Measurements from ENCODE around the gene ALPK1.

The ALPK1 gene

DNA sequence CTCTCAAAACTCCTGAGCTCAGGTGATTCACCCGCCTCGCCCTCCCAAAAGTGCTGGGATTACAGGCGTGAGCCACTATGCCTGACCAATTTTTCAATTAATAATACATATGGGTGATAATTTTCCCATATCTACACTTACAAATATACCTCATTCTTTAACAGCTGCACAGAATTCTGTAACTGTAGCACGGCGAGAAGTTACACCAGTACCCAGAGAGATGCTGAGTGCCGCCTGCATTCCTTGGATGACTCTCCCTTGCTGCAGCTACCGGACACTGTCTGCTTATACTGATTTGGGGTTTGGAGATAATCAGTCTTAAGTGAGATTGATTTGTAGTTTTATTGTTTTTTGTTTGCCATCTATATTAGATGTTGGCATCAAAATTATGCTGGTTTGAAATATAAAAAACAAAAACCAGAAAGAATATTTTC lies 17.3 kb upstream of the ALPK1 start:
- TF ChIP-seq, protein P1, sequence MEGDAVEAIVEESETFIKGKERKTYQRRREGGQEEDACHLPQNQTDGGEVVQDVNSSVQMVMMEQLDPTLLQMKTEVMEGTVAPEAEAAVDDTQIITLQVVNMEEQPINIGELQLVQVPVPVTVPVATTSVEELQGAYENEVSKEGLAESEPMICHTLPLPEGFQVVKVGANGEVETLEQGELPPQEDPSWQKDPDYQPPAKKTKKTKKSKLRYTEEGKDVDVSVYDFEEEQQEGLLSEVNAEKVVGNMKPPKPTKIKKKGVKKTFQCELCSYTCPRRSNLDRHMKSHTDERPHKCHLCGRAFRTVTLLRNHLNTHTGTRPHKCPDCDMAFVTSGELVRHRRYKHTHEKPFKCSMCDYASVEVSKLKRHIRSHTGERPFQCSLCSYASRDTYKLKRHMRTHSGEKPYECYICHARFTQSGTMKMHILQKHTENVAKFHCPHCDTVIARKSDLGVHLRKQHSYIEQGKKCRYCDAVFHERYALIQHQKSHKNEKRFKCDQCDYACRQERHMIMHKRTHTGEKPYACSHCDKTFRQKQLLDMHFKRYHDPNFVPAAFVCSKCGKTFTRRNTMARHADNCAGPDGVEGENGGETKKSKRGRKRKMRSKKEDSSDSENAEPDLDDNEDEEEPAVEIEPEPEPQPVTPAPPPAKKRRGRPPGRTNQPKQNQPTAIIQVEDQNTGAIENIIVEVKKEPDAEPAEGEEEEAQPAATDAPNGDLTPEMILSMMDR (IDR thresholded peaks at IDR 0.05), result no peak

DNA sequence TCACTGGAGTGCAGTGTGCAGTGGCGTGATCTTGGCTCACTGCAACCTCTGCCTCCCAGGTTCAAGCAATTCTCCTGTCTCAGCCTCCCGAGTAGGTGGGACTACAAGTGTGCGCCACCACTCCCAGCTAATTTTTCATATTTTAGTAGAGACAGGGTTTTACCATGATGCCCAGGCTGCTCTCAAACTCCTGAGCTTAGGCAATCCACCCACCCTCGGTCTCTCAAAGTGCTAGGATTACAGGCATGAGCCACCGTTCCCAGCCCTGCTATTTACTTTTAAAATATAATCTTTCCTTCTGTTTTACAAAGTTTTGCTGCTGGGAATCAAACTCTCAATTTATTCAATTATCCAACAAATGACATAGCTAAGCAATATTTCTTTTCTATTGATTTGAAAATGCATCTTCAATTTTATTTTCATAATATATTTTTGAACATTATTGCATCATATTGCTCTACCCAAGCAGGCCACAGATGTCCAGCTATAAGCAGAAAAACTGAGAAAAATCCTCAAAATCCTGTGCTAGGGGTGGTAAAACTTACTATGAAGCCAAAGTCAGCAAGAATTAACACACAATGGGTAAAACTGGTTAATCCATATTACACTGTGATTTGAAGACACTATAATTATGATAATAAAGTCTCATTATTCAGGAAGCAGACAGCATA lies 16.6 kb upstream of the ALPK1 start:
- TF ChIP-seq, protein P1 (IDR thresholded peaks at IDR 0.05), result no peak

DNA sequence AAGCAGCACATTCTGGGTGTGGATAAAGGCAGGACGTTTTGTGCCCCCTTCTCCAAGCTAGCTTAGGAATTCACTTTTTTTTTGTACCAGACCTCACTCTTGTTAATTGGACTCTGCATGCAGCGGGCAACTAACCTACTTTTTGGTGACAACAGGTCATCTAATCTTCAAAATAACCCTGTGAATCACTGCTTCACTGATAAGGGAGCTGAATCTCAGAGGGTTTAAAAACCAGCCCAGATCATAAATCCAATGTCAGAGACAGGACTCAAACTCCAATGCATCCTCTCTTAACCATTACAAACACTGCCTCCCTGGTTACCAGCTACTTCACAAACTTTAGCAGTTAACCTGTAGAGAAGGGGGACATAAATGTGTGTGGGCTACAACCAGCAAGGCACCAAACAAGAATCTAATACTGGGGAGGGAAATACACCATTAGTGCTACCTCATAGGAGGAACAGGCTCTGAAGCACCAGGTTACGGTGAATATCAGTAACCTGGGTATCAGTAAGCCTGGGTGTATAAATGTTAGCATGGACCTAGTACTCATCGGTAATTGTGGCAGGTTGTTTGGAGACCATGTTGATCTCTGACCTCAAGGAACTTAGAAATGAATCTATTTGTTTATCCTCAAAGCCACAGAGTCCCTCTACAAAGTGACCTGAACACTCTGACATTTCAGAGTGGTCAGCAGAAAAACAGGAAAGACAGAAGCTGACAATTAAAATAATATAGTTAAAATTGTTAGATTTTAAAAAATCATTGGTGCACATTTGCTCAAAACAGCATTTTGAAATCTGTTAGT lies 14.1 kb upstream of the ALPK1 start:
- TF ChIP-seq, protein P1 (IDR thresholded peaks at IDR 0.05), result no peak

DNA sequence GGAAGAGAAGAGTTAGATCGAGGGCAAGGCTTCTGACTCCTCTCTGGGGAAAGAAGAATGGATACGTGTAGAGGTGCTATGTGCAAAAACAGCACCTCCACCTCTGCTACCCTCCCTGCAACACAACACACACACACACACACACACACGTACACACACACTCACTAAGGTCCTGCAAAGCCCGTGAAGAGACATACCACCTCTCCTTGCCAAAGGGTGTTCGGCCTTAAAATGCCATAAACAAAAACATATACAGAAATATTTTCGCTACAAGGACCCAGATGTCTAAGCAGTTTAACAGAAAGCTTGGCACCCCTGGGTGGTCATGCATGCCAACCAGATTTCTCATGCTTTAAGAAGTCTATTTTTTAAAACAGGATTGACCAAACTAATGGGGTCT lies 13.0 kb upstream of the ALPK1 start:
- TF ChIP-seq, protein P1 (IDR thresholded peaks at IDR 0.05), result no peak

DNA sequence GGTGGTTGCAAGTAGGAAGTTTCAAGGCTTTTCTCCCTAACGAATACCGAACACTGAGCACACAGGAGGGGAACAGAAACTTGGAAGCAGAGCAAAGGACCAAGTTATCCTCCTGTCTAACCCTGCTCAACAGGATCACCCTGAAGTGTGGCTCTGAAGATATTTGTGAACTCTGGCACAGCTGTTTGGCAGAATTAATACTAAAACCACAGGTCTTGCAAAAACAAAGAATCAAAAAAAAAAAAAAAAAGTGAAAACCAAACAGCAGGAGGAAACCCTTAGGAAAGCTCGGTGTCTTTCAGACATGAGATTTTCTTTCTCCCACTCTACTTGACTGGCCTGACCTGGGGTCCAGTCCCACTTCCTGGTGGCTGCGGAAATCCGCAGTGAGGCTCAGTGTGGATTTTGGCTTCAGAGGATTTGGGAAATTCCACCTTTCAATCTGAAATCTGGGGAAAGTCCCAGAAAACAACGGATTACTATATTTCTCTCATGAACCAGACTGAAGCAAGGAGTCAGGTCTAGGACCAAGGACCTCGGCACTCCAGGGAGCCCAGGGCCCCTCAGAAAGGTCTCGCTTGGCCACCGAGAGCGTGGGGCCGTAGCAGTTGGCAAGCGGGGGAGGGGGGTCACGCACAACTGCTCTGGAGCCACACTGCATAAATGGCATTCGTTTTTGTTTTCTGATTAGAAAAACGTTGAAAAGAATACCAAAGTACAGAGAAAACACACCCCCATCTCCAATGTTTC lies 12.3 kb upstream of the ALPK1 start:
- TF ChIP-seq, protein P1 (IDR thresholded peaks at IDR 0.05), result no peak

DNA sequence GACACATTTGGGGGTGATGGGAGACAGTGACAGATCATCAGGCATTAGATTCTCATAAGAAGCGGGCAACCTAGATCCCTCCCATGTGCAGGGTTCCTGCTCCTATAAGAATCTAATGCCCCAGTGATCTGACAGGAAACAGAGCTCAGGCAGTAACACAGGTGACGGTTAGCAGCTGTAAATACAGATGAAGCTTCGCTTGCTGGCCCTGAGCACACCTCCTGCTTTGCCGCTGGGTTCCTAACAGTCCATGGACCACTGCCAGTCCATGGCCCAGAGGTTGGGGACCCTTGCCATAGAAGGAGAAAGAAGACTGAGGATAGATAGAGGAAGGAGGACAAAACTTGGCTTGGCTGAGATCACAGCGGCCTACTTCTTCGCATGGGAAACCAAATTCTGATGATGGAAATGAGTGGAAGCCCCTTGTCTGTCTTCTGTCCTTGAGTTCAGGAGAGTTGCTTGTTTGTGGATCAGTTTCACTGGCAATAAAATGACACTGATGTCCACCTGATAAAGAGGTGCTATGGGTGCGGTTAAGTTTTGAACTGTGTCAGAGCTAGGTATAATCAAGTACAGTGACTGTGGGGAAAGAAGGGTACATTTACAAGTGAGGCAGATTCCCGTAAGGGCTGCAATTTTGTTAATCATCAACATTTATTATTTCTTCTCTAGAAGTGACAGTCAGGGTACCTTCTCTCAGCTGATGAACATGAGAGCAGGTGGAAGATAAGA lies 9.7 kb upstream of the ALPK1 start:
- TF ChIP-seq, protein P1 (IDR thresholded peaks at IDR 0.05), result no peak

DNA sequence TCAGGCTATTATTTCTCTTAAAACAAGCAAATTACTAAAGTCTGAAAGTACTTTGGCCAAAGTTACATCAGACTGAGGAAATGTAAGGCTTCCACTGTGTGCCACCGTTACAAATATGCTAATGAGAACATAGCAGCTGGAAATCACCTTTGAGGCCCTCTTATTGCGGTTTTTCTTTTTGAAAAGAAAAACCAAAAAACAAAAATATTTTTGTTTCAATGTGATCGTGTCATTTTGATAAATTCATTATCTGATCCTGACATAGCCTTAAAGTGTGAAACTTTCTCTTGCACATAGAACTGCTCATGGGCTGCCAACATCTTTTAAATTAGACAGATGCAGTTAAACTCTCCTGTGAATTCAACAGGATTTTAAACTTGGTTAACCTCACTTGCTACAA lies 8.7 kb upstream of the ALPK1 start:
- TF ChIP-seq, protein P1 (IDR thresholded peaks at IDR 0.05), result no peak

Measured in LNCAP (cell line).